Suprapubic skin (tissue), 4 donors: ENCODE results near the gene GBP1.

Source experiments
- CTCF ChIP-seq, 2 donors: fragments of 200-600 bp in 1 of 2; fragments of 450-650 bp in 1 of 2; sonication (generic) in 1 of 2; IDR thresholded peaks; one replicate each; pipeline ENCODE4 v1.5.1; 2016 to 2019; ENCODE audit warnings: antibody characterized with exemption in 2 of 2, mild to moderate bottlenecking in 1 of 2, moderate library complexity in 1 of 2
- EP300 ChIP-seq: sonication (generic); formaldehyde crosslinking; IDR thresholded peaks from one replicate; pipeline ENCODE4 v1.6.1; 2017; ENCODE audit warnings: antibody characterized with exemption
- POLR2A ChIP-seq, 2 donors: fragments of 450-650 bp; IDR thresholded peaks; one replicate each; pipeline ENCODE4 v1.6.1; 2017; ENCODE audit warnings: antibody characterized with exemption in 2 of 2, mild to moderate bottlenecking in 2 of 2, moderate library complexity in 2 of 2
- POLR2AphosphoS5 ChIP-seq, 3 donors: sonication (generic); formaldehyde crosslinking; IDR thresholded peaks; one replicate each; pipeline ENCODE4 v1.6.1; 2017; ENCODE audit warnings: antibody characterized with exemption in 3 of 3

GRCh38 chr1:89098857-89099256, 33.8 kb upstream of the GBP1 start:
- no peak for TF ChIP-seq CTCF (IDR thresholded peaks at IDR 0.05)
- no peak for TF ChIP-seq EP300
- no peak for TF ChIP-seq POLR2AphosphoS5 (IDR thresholded peaks at IDR 0.05)
- TF ChIP-seq POLR2A (IDR thresholded peaks at IDR 0.05) = no peak
